Large intestine (tissue), 3 donors: ENCODE results near the gene LCOR. TPM values are rescaled to one million over a fixed set of nuclear protein-coding genes. Genes with fewer than 3 reads are reported as not detected.

Experiments used
- DNase-seq, 2 donors: peaks; one replicate each; pipeline versions ENCODE4 v3.0.0 to v3.0.0-alpha.2; 2013
- H3K27ac ChIP-seq: one replicate; pipeline ENCODE4 v1.5.1; 2013; ENCODE audit warnings: low read length
- H3K27me3 ChIP-seq: 2 replicates; pipeline ENCODE4 v1.6.1; 2013; ENCODE audit warnings: low read length; ENCODE audit not compliant: control insufficient read depth, insufficient read depth
- H3K36me3 ChIP-seq: 2 replicates; pipeline ENCODE4 v1.6.1; 2013; ENCODE audit warnings: low read length; ENCODE audit not compliant: control insufficient read depth, insufficient read depth
- H3K4me1 ChIP-seq: one replicate; pipeline ENCODE4 v1.6.1; 2013; ENCODE audit warnings: low read length; ENCODE audit not compliant: control insufficient read depth, insufficient read depth
- H3K4me3 ChIP-seq: one replicate; pipeline ENCODE4 v1.5.1; 2013; ENCODE audit warnings: low read length
- H3K9me3 ChIP-seq: one replicate; pipeline ENCODE4 v1.6.1; 2013; ENCODE audit warnings: mild to moderate bottlenecking, low read depth, low read length, moderate library complexity; ENCODE audit not compliant: control insufficient read depth
- WGBS: methylation state at CpG from one replicate; pipeline ENCODE4 v1.1.5; 2013; ENCODE audit warnings: low lambda C conversion rate; ENCODE audit not compliant: insufficient coverage; 5-methylcytosine and 5-hydroxymethylcytosine counted together
- polyA plus RNA-seq: library from polyadenylated mRNA; unstranded; fragments of 120-200 nt; gene quantifications from one replicate; pipeline ENCODE4 v1.2.1, GENCODE V29; 2013

The LCOR gene
- polyA plus RNA-seq, 1 donor = 46.1 TPM

- no peak overlapping the region for H3K27ac ChIP-seq
These were observed 152.5 kb downstream of the LCOR start for GRCh38 chr10:96984541-96985131.

DNA sequence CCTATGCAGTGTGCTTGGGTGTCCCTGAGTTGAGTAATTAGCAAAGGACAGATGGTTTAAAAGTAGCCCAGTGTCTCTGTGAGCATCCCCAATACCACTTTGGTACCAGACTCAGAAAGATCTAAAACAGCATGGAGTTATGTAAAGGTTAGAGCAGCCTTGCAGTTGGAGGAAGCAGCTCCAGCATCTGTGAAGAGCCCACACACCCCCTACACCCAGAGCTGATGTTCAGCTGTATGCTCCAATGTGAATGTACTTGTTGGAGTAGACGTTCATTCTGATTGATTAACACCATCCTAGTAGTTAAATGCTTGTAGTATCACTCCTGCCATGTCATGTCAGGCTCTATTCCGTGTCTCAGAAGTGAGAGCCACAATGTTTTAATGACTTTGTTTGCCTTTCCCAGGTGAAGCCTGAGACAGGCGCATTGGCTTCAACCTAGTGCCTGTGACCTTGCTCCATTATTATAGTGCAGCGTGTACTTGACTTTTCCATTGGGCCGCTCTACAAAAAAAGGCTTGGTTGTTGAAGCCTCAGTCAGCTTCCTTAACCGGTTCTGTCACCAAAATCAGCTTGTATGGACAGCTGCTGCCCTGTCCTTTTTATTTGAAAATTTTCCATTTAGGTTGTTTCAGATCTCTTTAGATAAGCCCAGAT, 154.2 kb downstream of the LCOR start:
- WGBS = no CpG with 5 or more reads among the region's 6 CpGs
- DNase-seq = no peak

More at GRCh38 chr10:96984541-96985131, 152.5 kb downstream of the LCOR start:
- Histone ChIP-seq H3K27me3 (no peaks in the 10 kb centered on the region), H3K36me3 (peaks cover 23% of the 10 kb centered on the region), H3K9me3 (no peaks in the 10 kb centered on the region), H3K4me3 (no peak overlapping the region), H3K4me1 (no peaks in the 10 kb centered on the region)
- no peak for DNase-seq
- 46% methylated on average over 5 of the region's 14 CpGs for WGBS

GRCh38 chr10:96987141-96987841, 155.2 kb downstream of the LCOR start:
- no peaks in the 10 kb centered on the region for H3K27me3 ChIP-seq
- H3K9me3 ChIP-seq = no peaks in the 10 kb centered on the region
- no peak overlapping the region for H3K4me3 ChIP-seq
- no peak overlapping the region for H3K27ac ChIP-seq
- no CpG with 5 or more reads among the region's 2 CpGs for WGBS
- H3K36me3 ChIP-seq = peaks cover 9% of the 10 kb centered on the region
- DNase-seq = no peak
- peaks cover 5% of the 10 kb centered on the region for H3K4me1 ChIP-seq

More for the DNA sequence above, 154.2 kb downstream of the LCOR start:
- Histone ChIP-seq H3K27me3 (no peaks in the 10 kb centered on the region), H3K9me3 (no peaks in the 10 kb centered on the region), H3K36me3 (peaks cover 18% of the 10 kb centered on the region), H3K4me3 (no peak overlapping the region), H3K4me1 (no peaks in the 10 kb centered on the region), H3K27ac (no peak overlapping the region)

DNA sequence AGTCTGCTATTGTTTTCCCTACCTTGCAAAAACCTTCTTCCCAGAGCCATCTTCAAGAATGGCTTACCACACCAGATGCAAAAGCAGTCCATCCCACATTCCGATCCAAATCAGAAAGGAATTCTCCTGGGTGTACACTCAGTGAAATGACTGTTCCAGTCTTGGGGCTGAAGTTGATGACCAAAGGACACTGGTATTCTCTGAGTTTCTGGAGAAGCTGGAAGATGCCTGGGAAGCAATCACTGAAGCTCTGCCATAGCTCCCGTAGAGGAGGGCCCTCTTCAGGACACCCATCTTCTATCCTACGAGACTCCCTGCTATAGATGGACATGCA, 155.7 kb downstream of the LCOR start:
- Histone ChIP-seq H3K9me3 (no peaks in the 10 kb centered on the region), H3K4me3 (no peak overlapping the region), H3K27ac (no peak overlapping the region), H3K27me3 (no peaks in the 10 kb centered on the region), H3K36me3 (peaks cover 5% of the 10 kb centered on the region), H3K4me1 (peaks cover 8% of the 10 kb centered on the region)
- no CpG with 5 or more reads among the region's 3 CpGs for WGBS
- no peak for DNase-seq

DNA sequence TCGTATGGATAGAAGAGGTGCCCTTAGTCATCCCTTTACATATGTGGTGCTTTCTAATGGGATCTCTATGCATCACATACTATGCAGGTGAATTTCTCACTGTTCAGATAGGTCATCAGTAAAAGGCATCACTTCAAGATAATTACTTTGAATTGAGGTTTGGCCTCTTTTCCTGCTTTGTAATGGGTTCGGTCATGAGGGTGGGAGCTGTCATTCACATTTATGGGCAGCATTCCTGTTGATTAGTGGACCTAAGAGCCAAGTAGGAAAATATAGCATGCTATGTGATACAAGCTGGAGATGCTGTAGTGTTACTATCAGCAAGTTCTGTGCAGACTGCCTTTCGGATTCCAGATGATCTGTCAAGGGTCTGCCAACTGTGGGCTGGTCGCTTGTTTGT, 156.3 kb downstream of the LCOR start:
- 80% methylated on average over 2 of the region's 4 CpGs for WGBS
- no peak for DNase-seq
- H3K27me3 ChIP-seq = no peaks in the 10 kb centered on the region
- H3K4me1 ChIP-seq = peaks cover 8% of the 10 kb centered on the region
- H3K27ac ChIP-seq = no peak overlapping the region
- no peaks in the 10 kb centered on the region for H3K9me3 ChIP-seq
- no peak overlapping the region for H3K4me3 ChIP-seq
- H3K36me3 ChIP-seq = peaks cover 3% of the 10 kb centered on the region

DNA sequence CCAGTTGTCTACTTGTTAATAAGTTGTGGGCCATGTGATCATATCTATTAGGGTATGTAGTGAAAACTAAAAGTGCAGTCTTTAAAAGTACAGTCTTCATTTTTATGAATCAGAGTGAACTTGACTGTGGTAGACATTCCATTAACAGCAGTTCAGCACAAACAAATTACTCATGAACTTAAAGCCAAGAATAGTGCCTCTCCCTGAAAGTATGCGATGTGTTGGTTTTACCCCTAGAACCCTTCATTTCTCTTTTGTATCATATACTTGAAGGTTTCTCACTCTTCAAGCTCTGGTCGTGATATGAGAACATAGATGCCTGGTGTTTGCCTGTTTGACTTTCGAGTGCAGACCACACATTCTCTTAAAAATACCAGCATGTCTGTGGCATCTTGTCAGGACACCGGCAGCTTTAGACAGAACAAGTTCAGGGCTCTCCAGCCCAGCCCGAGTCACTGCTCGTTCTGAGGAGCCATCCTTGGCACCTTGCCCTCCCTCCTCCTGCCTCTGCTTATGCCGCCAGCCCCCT, 159.3 kb downstream of the LCOR start:
- no peak for DNase-seq
- Histone ChIP-seq H3K27me3 (no peaks in the 10 kb centered on the region), H3K36me3 (peaks cover 3% of the 10 kb centered on the region), H3K9me3 (no peaks in the 10 kb centered on the region), H3K27ac (no peak overlapping the region), H3K4me1 (peaks cover 11% of the 10 kb centered on the region), H3K4me3 (no peak overlapping the region)
- WGBS = 60% methylated on average over 1 of the region's 7 CpGs

- 0% methylated on average over 1 of the region's 1 CpG for WGBS
- DNase-seq = peak in 1 of 2 donors; percentile 63
These were observed 160.6 kb downstream of the LCOR start for GRCh38 chr10:96992721-96993120.

DNA sequence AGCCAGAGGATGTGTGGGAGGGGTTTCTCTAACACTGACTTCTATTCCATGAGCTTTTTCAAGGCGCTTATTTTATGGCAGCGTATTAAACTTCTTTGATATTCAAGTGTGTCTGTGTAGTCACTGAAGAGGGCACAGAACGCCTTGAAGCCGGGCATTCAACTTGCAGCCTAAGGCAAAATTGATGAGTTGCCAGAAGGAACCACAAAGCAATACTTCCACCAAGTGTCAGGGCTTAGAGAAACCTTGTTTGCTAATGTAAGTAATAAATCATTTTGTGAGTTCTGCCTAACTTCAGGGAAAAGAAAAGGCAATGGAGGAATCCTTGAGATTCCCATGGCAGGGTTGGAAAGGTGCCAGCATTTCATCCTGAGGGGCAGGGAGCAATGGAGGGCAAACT, 163.8 kb downstream of the LCOR start:
- Histone ChIP-seq H3K4me1 (peaks cover 42% of the 10 kb centered on the region), H3K27ac (no peak overlapping the region), H3K27me3 (no peaks in the 10 kb centered on the region), H3K9me3 (peaks cover 1% of the 10 kb centered on the region), H3K4me3 (no peak overlapping the region), H3K36me3 (no peaks in the 10 kb centered on the region)
- WGBS = no CpG with 5 or more reads among the region's 4 CpGs
- peak in 1 of 2 donors; percentile 43 for DNase-seq

More at GRCh38 chr10:96992721-96993120, 160.6 kb downstream of the LCOR start:
- Histone ChIP-seq H3K9me3 (no peaks in the 10 kb centered on the region), H3K36me3 (peaks cover 3% of the 10 kb centered on the region), H3K27ac (no peak overlapping the region), H3K4me3 (no peak overlapping the region), H3K27me3 (no peaks in the 10 kb centered on the region), H3K4me1 (peaks cover 13% of the 10 kb centered on the region)

- no CpG with 5 or more reads among the region's 6 CpGs for WGBS
- Histone ChIP-seq H3K27me3 (no peaks in the 10 kb centered on the region), H3K4me1 (peaks cover 47% of the 10 kb centered on the region), H3K4me3 (no peak overlapping the region), H3K27ac (no peak overlapping the region), H3K9me3 (peaks cover 4% of the 10 kb centered on the region), H3K36me3 (no peaks in the 10 kb centered on the region)
- no peak for DNase-seq
These were observed 164.3 kb downstream of the LCOR start for GRCh38 chr10:96996275-96996965.

- DNase-seq = peak; percentile 84 to 89
- no CpG with 5 or more reads among the region's 14 CpGs for WGBS
- Histone ChIP-seq H3K4me1 (peaks cover 40% of the 10 kb centered on the region), H3K36me3 (no peaks in the 10 kb centered on the region), H3K4me3 (no peak overlapping the region), H3K27me3 (no peaks in the 10 kb centered on the region), H3K9me3 (peaks cover 4% of the 10 kb centered on the region), H3K27ac (peak overlapping the region; percentile 69)
These were observed 166.3 kb downstream of the LCOR start for GRCh38 chr10:96998329-96998888.
